GM19372 (cell line): Measurements from ENCODE around the gene LRRC61.
"Not testable (repeated sequence)": the region's sequence is repeated elsewhere in the genome, so short reads cannot be mapped to it uniquely, and the experiment has no call there.

Experiments
- ATAC-seq: cut with Tn5 transposase; IDR thresholded peaks from one replicate; pipeline ENCODE4 v1.9.1; 2021; ENCODE audit warnings: mild to moderate bottlenecking, low read depth, moderate library complexity; ENCODE audit not compliant: unreplicated experiment

The LRRC61 gene

GRCh38 chr7:150379441-150380379 lies 56.6 kb downstream of the LRRC61 start:
- peak; percentile 1 for ATAC-seq

- ATAC-seq, result no peak
Observed at GRCh38 chr7:150380463-150380862, 57.3 kb downstream of the LRRC61 start.

- no peak for ATAC-seq
Observed at GRCh38 chr7:150381096-150381495, 57.9 kb downstream of the LRRC61 start.

- ATAC-seq, result no peak
Observed at GRCh38 chr7:150381785-150382122, 58.6 kb downstream of the LRRC61 start.

- no peak for ATAC-seq
Observed at GRCh38 chr7:150382123-150382843, 59.1 kb downstream of the LRRC61 start.

GRCh38 chr7:150382844-150383225 lies 59.7 kb downstream of the LRRC61 start:
- no peak for ATAC-seq

- no peak for ATAC-seq
Observed at GRCh38 chr7:150383710-150384397, 60.7 kb downstream of the LRRC61 start.

GRCh38 chr7:150384406-150385301 lies 61.5 kb downstream of the LRRC61 start:
- ATAC-seq, result no peak

- no peak for ATAC-seq
Observed at GRCh38 chr7:150385302-150385723, 62.2 kb downstream of the LRRC61 start.

GRCh38 chr7:150385884-150386283 lies 62.7 kb downstream of the LRRC61 start:
- not testable (repeated sequence) for ATAC-seq
